ENCODE results near the gene GSTO1. TPM values are rescaled to one million over a fixed set of nuclear protein-coding genes. Genes with fewer than 3 reads are reported as not detected.
"Not testable (repeated sequence)": the region's sequence is repeated elsewhere in the genome, so short reads cannot be mapped to it uniquely, and the experiment has no call there.

The GSTO1 gene
- total RNA-seq, 3 donors from 2014 or later (not counting 1 experiment from before 2014, with no cell fraction given): 27.8 to 38.0 (median 31.5) TPM

DNA sequence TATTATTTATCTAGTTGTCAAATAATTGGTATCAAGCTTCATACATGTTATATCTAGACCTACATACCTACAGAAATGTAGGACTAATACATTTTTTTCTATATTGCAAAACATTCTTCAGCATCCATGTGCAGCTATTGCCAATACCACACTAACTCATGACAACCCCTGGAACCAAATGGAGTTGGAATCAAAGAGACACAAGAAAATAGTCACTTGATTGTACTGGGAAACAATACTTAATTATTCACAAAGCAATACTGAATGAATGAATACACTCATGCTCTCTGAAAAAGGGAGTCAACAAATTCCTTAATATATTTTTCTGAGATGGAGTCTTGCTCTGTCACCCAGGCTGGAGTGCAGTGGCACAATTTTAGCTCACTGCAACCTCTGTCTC lies 12.1 kb upstream of the GSTO1 start:
- peaks cover 17 to 45% of the 10 kb centered on the region in 2 donors for H3K27me3 Mint-ChIP-seq (ENCODE audit: low read depth in 2 of 2)
- Histone ChIP-seq H3K4me3 (ENCODE audit: low read length) (no peak overlapping the region), H3K27ac (ENCODE audit: low read length) (no peak overlapping the region), H3K9me3 (ENCODE audit: control insufficient read depth, insufficient read depth, low read length) (no peaks in the 10 kb centered on the region), H3K4me1 (ENCODE audit: control insufficient read depth, insufficient read depth, low read length) (no peaks in the 10 kb centered on the region), H3K36me3 (ENCODE audit: control insufficient read depth, insufficient read depth, low read length) (no peaks in the 10 kb centered on the region), H3K27me3 (ENCODE audit: control insufficient read depth, insufficient read depth, low read length) (no peaks in the 10 kb centered on the region)
- intact Hi-C loops (cut with micrococcal nuclease): no loop called here
- TF ChIP-seq, protein P1, sequence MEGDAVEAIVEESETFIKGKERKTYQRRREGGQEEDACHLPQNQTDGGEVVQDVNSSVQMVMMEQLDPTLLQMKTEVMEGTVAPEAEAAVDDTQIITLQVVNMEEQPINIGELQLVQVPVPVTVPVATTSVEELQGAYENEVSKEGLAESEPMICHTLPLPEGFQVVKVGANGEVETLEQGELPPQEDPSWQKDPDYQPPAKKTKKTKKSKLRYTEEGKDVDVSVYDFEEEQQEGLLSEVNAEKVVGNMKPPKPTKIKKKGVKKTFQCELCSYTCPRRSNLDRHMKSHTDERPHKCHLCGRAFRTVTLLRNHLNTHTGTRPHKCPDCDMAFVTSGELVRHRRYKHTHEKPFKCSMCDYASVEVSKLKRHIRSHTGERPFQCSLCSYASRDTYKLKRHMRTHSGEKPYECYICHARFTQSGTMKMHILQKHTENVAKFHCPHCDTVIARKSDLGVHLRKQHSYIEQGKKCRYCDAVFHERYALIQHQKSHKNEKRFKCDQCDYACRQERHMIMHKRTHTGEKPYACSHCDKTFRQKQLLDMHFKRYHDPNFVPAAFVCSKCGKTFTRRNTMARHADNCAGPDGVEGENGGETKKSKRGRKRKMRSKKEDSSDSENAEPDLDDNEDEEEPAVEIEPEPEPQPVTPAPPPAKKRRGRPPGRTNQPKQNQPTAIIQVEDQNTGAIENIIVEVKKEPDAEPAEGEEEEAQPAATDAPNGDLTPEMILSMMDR (IDR thresholded peaks at IDR 0.05): no peak
- no peaks in the 10 kb centered on the region for H3K36me3 Mint-ChIP-seq
- no peaks in the 10 kb centered on the region for H3K4me1 Mint-ChIP-seq
- H3K27ac Mint-ChIP-seq: no peak overlapping the region
- H3K4me3 Mint-ChIP-seq: no peak overlapping the region
- no peak for DNase-seq
- ATAC-seq: no peak
- no peaks in the 10 kb centered on the region for H3K9me3 Mint-ChIP-seq

DNA sequence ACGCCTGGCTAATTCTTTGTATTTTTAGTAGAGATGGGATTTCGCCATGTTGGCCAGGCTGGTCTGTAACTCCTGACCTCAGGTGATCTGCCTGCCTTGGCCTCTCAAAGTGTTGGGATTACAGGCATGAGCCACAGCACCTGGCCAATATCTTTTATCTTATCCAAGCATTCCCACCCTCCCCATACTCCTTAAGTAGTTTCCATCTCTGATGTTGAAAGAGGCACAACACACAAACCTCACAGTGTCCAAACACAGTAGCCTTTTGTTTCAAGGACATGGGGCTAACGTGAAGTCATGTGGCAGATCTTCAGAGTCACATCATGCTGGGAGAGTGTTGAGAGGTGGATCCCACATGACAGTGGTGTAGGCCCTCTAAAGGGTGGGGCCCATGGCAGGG lies 11.7 kb upstream of the GSTO1 start:
- intact Hi-C loops (cut with micrococcal nuclease); H3K4me1 Mint-ChIP-seq; H3K4me1 ChIP-seq (ENCODE audit: control insufficient read depth, insufficient read depth, low read length); H3K27ac ChIP-seq (ENCODE audit: low read length); H3K27me3 ChIP-seq (ENCODE audit: control insufficient read depth, insufficient read depth, low read length); DNase-seq; H3K9me3 ChIP-seq (ENCODE audit: control insufficient read depth, insufficient read depth, low read length); ATAC-seq; H3K4me3 ChIP-seq (ENCODE audit: low read length); H3K4me3 Mint-ChIP-seq; H3K36me3 Mint-ChIP-seq; H3K9me3 Mint-ChIP-seq; H3K27ac Mint-ChIP-seq; H3K36me3 ChIP-seq (ENCODE audit: control insufficient read depth, insufficient read depth, low read length): not testable (repeated sequence)
- WGBS (ENCODE audit: insufficient coverage): 86% methylated on average over 3 of the region's 3 CpGs
- peaks cover 15 to 44% of the 10 kb centered on the region in 2 donors for H3K27me3 Mint-ChIP-seq (ENCODE audit: low read depth in 2 of 2)

DNA sequence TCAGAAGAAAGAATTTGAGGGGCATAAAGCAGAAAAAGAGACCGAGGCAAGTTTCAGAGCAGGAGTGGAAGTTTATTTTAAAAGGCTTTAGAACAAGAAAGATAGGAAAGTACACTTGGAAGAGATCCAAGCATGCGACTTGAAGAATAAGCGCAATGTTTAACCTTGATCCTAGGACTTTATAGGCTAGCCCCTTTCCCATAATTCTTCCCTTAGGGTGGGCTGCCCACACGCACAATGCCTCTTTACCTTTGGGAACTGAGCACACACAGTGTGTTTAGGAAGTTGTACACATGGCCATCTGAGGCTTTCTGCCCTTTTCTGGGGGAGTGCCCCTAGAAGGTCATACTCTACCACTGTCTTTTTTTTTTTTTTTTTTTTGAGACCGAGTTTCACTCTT lies 11.2 kb upstream of the GSTO1 start:
- Histone ChIP-seq H3K4me1 (ENCODE audit: control insufficient read depth, insufficient read depth, low read length) (no peaks in the 10 kb centered on the region), H3K4me3 (ENCODE audit: low read length) (no peak overlapping the region), H3K27ac (ENCODE audit: low read length) (no peak overlapping the region), H3K9me3 (ENCODE audit: control insufficient read depth, insufficient read depth, low read length) (no peaks in the 10 kb centered on the region), H3K27me3 (ENCODE audit: control insufficient read depth, insufficient read depth, low read length) (peaks cover 2% of the 10 kb centered on the region), H3K36me3 (ENCODE audit: control insufficient read depth, insufficient read depth, low read length) (no peaks in the 10 kb centered on the region)
- intact Hi-C loops (cut with micrococcal nuclease): no loop called here
- no peaks in the 10 kb centered on the region for H3K9me3 Mint-ChIP-seq
- ATAC-seq (no peak), DNase-seq (no peak)
- H3K4me1 Mint-ChIP-seq: no peaks in the 10 kb centered on the region
- no peak overlapping the region for H3K27ac Mint-ChIP-seq
- TF ChIP-seq, protein P1 (IDR thresholded peaks at IDR 0.05): no peak
- peaks cover 15 to 46% of the 10 kb centered on the region in 2 donors for H3K27me3 Mint-ChIP-seq (ENCODE audit: low read depth in 2 of 2)
- H3K4me3 Mint-ChIP-seq: no peak overlapping the region
- 84% methylated on average over 5 of the region's 5 CpGs for WGBS (ENCODE audit: insufficient coverage)
- no peaks in the 10 kb centered on the region for H3K36me3 Mint-ChIP-seq

DNA sequence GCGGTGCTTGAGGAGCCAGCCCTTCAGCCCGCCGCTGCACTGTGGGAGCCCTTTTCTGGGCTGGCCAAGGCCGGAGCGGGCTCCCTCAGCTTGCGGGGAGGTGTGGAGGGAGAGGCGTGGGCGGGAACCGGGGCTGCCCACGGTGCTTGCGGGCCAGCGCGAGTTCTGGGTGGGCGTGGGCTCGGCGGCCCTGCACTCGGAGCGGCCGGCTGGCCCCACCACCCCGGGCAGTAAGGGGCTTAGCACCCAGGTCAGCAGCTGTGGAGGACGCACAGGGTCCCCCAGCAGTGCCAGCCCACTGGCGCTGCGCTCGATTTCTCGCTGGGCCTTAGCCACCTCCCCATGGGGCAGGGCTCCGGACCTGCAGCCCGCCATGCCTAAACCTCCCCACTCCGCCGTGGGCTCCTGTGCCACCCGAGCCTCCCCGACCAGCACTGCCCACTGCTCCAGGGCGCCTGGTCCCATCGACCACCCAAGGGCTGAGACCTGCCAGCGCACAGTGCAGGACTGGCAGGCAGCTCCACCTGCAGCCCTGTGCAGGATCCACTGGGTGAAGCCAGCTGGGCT lies 9.5 kb upstream of the GSTO1 start:
- Mint-ChIP-seq H3K36me3 (no peaks in the 10 kb centered on the region), H3K4me1 (no peaks in the 10 kb centered on the region), H3K27me3 (ENCODE audit: low read depth in 2 of 2) (peaks cover 17 to 46% of the 10 kb centered on the region in 2 donors), H3K4me3 (no peak overlapping the region), H3K27ac (no peak overlapping the region), H3K9me3 (no peaks in the 10 kb centered on the region)
- Histone ChIP-seq H3K4me3 (ENCODE audit: low read length) (no peak overlapping the region), H3K27me3 (ENCODE audit: control insufficient read depth, insufficient read depth, low read length) (peaks cover 4% of the 10 kb centered on the region), H3K9me3 (ENCODE audit: control insufficient read depth, insufficient read depth, low read length) (no peaks in the 10 kb centered on the region), H3K36me3 (ENCODE audit: control insufficient read depth, insufficient read depth, low read length) (no peaks in the 10 kb centered on the region), H3K27ac (ENCODE audit: low read length) (no peak overlapping the region), H3K4me1 (ENCODE audit: control insufficient read depth, insufficient read depth, low read length) (no peaks in the 10 kb centered on the region)
- 96% methylated on average over 34 of the region's 34 CpGs for WGBS (ENCODE audit: insufficient coverage)
- no peak for ATAC-seq
- no peak for DNase-seq
- TF ChIP-seq, protein P1 (IDR thresholded peaks at IDR 0.05): no peak
- intact Hi-C loops (cut with micrococcal nuclease): no loop called here

All from natural killer cell (primary cell).